ENCODE data around the gene DTNB.

DNA sequence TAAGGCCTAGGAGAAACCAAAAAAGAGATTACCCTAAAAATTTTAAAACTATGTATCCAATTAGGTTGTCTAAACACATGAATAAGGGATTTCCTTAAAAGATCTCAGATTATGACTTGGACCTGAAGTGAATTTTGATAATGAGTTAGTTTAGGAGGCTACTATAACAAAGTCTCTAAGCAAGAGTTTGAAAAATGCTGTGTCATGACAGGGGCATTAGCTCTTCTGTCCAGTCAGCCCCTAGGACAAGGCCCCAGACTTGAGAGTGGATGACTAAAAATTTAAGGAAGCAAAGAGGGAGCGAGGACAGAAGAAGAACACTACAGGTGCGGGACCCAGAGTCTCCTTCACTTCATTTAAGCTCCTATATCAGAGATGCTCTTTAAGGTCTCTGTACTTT is 135.9 kb downstream of the DTNB start:
- TF ChIP-seq, protein P1, sequence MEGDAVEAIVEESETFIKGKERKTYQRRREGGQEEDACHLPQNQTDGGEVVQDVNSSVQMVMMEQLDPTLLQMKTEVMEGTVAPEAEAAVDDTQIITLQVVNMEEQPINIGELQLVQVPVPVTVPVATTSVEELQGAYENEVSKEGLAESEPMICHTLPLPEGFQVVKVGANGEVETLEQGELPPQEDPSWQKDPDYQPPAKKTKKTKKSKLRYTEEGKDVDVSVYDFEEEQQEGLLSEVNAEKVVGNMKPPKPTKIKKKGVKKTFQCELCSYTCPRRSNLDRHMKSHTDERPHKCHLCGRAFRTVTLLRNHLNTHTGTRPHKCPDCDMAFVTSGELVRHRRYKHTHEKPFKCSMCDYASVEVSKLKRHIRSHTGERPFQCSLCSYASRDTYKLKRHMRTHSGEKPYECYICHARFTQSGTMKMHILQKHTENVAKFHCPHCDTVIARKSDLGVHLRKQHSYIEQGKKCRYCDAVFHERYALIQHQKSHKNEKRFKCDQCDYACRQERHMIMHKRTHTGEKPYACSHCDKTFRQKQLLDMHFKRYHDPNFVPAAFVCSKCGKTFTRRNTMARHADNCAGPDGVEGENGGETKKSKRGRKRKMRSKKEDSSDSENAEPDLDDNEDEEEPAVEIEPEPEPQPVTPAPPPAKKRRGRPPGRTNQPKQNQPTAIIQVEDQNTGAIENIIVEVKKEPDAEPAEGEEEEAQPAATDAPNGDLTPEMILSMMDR (IDR thresholded peaks at IDR 0.05; ENCODE audit: insufficient read depth, low read length, poor library complexity, severe bottlenecking), result no peak
- TF ChIP-seq EZH2phosphoT487 (conservative IDR thresholded peaks at IDR 0.05; ENCODE audit: low read length), result no peak
